ENCODE data around the gene BUB1. TPM values are rescaled to one million over a fixed set of nuclear protein-coding genes. Genes with fewer than 3 reads are reported as not detected.

BUB1 gene
- total RNA-seq, 2 donors from 2014 or later, result 76.9 to 80.8 TPM

GRCh38 chr2:110682267-110682666, 4.4 kb upstream of the BUB1 start:
- Mint-ChIP-seq H3K9me3 (no peaks in the 10 kb centered on the region), H3K4me1 (ENCODE audit: low read depth) (peaks cover 20% of the 10 kb centered on the region), H3K36me3 (ENCODE audit: insufficient read depth in 2 of 2) (peaks cover 0 to 8% of the 10 kb centered on the region in 2 donors), H3K4me3 (no peak overlapping the region), H3K27ac (no peak overlapping the region), H3K27me3 (ENCODE audit: low read depth) (peaks cover 17% of the 10 kb centered on the region)
- ATAC-seq (replicated peaks in 1 of 2) (no peak), DNase-seq (no peak)

GRCh38 chr2:110680709-110681108, 2.8 kb upstream of the BUB1 start:
- Mint-ChIP-seq H3K4me1 (ENCODE audit: low read depth) (peaks cover 35% of the 10 kb centered on the region), H3K9me3 (no peaks in the 10 kb centered on the region), H3K4me3 (no peak overlapping the region), H3K27me3 (ENCODE audit: low read depth) (peaks cover 17% of the 10 kb centered on the region), H3K36me3 (ENCODE audit: insufficient read depth in 2 of 2) (peaks cover 0 to 12% of the 10 kb centered on the region in 2 donors), H3K27ac (no peak overlapping the region)
- DNase-seq (no peak), ATAC-seq (replicated peaks in 1 of 2) (no peak)

- ATAC-seq (replicated peaks in 1 of 2), result no peak
- H3K27ac Mint-ChIP-seq, result no peak overlapping the region
Observed at GRCh38 chr2:110679865-110680264, 2.0 kb upstream of the BUB1 start.

GRCh38 chr2:110679337-110679707, 1.5 kb upstream of the BUB1 start:
- Mint-ChIP-seq H3K9me3 (no peaks in the 10 kb centered on the region), H3K27me3 (ENCODE audit: low read depth) (peaks cover 17% of the 10 kb centered on the region), H3K4me3 (peak overlapping the region; percentile 89 to 99), H3K36me3 (ENCODE audit: insufficient read depth in 2 of 2) (peaks cover 0 to 16% of the 10 kb centered on the region in 2 donors), H3K27ac (no peak overlapping the region), H3K4me1 (ENCODE audit: low read depth) (peaks cover 47% of the 10 kb centered on the region)
- DNase-seq (no peak), ATAC-seq (replicated peaks in 1 of 2) (no peak)

More at GRCh38 chr2:110679865-110680264, 2.0 kb upstream of the BUB1 start:
- Mint-ChIP-seq H3K4me1 (ENCODE audit: low read depth) (peaks cover 43% of the 10 kb centered on the region), H3K9me3 (no peaks in the 10 kb centered on the region), H3K36me3 (ENCODE audit: insufficient read depth in 2 of 2) (peaks cover 0 to 15% of the 10 kb centered on the region in 2 donors), H3K4me3 (peak overlapping the region in 1 of 2 donors; percentile 42), H3K27me3 (ENCODE audit: low read depth) (peaks cover 17% of the 10 kb centered on the region)
- DNase-seq, result no peak

GRCh38 chr2:110678457-110679336, 834 bp upstream of the BUB1 start:
- peak; percentile 8 to 12 for ATAC-seq (replicated peaks in 1 of 2)
- Mint-ChIP-seq H3K9me3 (no peaks in the 10 kb centered on the region), H3K36me3 (ENCODE audit: insufficient read depth in 2 of 2) (peaks cover 0 to 18% of the 10 kb centered on the region in 2 donors), H3K27me3 (ENCODE audit: low read depth) (peaks cover 12% of the 10 kb centered on the region), H3K4me1 (ENCODE audit: low read depth) (peaks cover 47% of the 10 kb centered on the region), H3K27ac (peak overlapping the region; percentile 92), H3K4me3 (peak overlapping the region; percentile 89 to 99)
- DNase-seq, result peak; percentile 11 to 28

GRCh38 chr2:110677080-110677479, 783 bp downstream of the BUB1 start:
- DNase-seq, result no peak
- Mint-ChIP-seq H3K4me1 (ENCODE audit: low read depth) (peaks cover 47% of the 10 kb centered on the region), H3K4me3 (peak overlapping the region; percentile 89 to 99), H3K36me3 (ENCODE audit: insufficient read depth in 2 of 2) (peaks cover 0 to 27% of the 10 kb centered on the region in 2 donors), H3K27ac (peak overlapping the region; percentile 98), H3K27me3 (ENCODE audit: low read depth) (peaks cover 12% of the 10 kb centered on the region), H3K9me3 (no peaks in the 10 kb centered on the region)
- no peak for ATAC-seq (replicated peaks in 1 of 2)

GRCh38 chr2:110675679-110676078, 2.2 kb downstream of the BUB1 start:
- H3K27me3 Mint-ChIP-seq (ENCODE audit: low read depth), result peaks cover 12% of the 10 kb centered on the region
- peak overlapping the region; percentile 24 for H3K27ac Mint-ChIP-seq
- H3K9me3 Mint-ChIP-seq, result no peaks in the 10 kb centered on the region
- peaks cover 47% of the 10 kb centered on the region for H3K4me1 Mint-ChIP-seq (ENCODE audit: low read depth)
- H3K36me3 Mint-ChIP-seq (ENCODE audit: insufficient read depth in 2 of 2), result peaks cover 2 to 34% of the 10 kb centered on the region in 2 donors
- DNase-seq (no peak), ATAC-seq (replicated peaks in 1 of 2) (no peak)
- peak overlapping the region; percentile 64 to 88 for H3K4me3 Mint-ChIP-seq

- H3K4me3 Mint-ChIP-seq, result peak overlapping the region; percentile 62 to 66
Observed at GRCh38 chr2:110674620-110675555, 3.0 kb downstream of the BUB1 start.

GRCh38 chr2:110673201-110673600, 4.7 kb downstream of the BUB1 start:
- no peak overlapping the region for H3K27ac Mint-ChIP-seq

More at GRCh38 chr2:110674620-110675555, 3.0 kb downstream of the BUB1 start:
- peaks cover 12% of the 10 kb centered on the region for H3K27me3 Mint-ChIP-seq (ENCODE audit: low read depth)
- DNase-seq (peak; percentile 5 to 31), ATAC-seq (replicated peaks in 1 of 2) (peak in 1 of 2 donors; percentile 49)
- H3K9me3 Mint-ChIP-seq, result no peaks in the 10 kb centered on the region
- peak overlapping the region; percentile 3 for H3K27ac Mint-ChIP-seq
- peaks cover 47% of the 10 kb centered on the region for H3K4me1 Mint-ChIP-seq (ENCODE audit: low read depth)
- H3K36me3 Mint-ChIP-seq (ENCODE audit: insufficient read depth in 2 of 2), result peaks cover 2 to 38% of the 10 kb centered on the region in 2 donors

GRCh38 chr2:110670826-110671225, 7.0 kb downstream of the BUB1 start:
- peaks cover 6 to 45% of the 10 kb centered on the region in 2 donors for H3K36me3 Mint-ChIP-seq (ENCODE audit: insufficient read depth in 2 of 2)
- DNase-seq, result no peak
- H3K27ac Mint-ChIP-seq, result no peak overlapping the region

More at GRCh38 chr2:110673201-110673600, 4.7 kb downstream of the BUB1 start:
- peaks cover 6 to 48% of the 10 kb centered on the region in 2 donors for H3K36me3 Mint-ChIP-seq (ENCODE audit: insufficient read depth in 2 of 2)
- no peaks in the 10 kb centered on the region for H3K27me3 Mint-ChIP-seq (ENCODE audit: low read depth)
- H3K4me1 Mint-ChIP-seq (ENCODE audit: low read depth), result peaks cover 31% of the 10 kb centered on the region
- no peak overlapping the region for H3K4me3 Mint-ChIP-seq
- DNase-seq (no peak), ATAC-seq (replicated peaks in 1 of 2) (no peak)
- H3K9me3 Mint-ChIP-seq, result no peaks in the 10 kb centered on the region

GRCh38 chr2:110669079-110669478, 8.8 kb downstream of the BUB1 start:
- no peak overlapping the region for H3K4me3 Mint-ChIP-seq
- H3K9me3 Mint-ChIP-seq, result no peaks in the 10 kb centered on the region
- no peaks in the 10 kb centered on the region for H3K27me3 Mint-ChIP-seq (ENCODE audit: low read depth)
- peaks cover 8 to 49% of the 10 kb centered on the region in 2 donors for H3K36me3 Mint-ChIP-seq (ENCODE audit: insufficient read depth in 2 of 2)
- no peak for DNase-seq
- no peaks in the 10 kb centered on the region for H3K4me1 Mint-ChIP-seq (ENCODE audit: low read depth)
- no peak for ATAC-seq (replicated peaks in 1 of 2)
- H3K27ac Mint-ChIP-seq, result no peak overlapping the region

More at GRCh38 chr2:110670826-110671225, 7.0 kb downstream of the BUB1 start:
- H3K9me3 Mint-ChIP-seq, result no peaks in the 10 kb centered on the region
- H3K4me3 Mint-ChIP-seq, result no peak overlapping the region
- peaks cover 13% of the 10 kb centered on the region for H3K4me1 Mint-ChIP-seq (ENCODE audit: low read depth)
- H3K27me3 Mint-ChIP-seq (ENCODE audit: low read depth), result no peaks in the 10 kb centered on the region
- ATAC-seq (replicated peaks in 1 of 2), result no peak

- Mint-ChIP-seq H3K4me1 (ENCODE audit: low read depth) (no peaks in the 10 kb centered on the region), H3K27me3 (ENCODE audit: low read depth) (no peaks in the 10 kb centered on the region)
Observed at GRCh38 chr2:110667071-110667470, 10.8 kb downstream of the BUB1 start.

GRCh38 chr2:110664135-110664534, 13.7 kb downstream of the BUB1 start:
- ATAC-seq (replicated peaks in 1 of 2) (no peak), DNase-seq (no peak)
- no peaks in the 10 kb centered on the region for H3K27me3 Mint-ChIP-seq (ENCODE audit: low read depth)
- H3K27ac Mint-ChIP-seq, result no peak overlapping the region
- peaks cover 6 to 39% of the 10 kb centered on the region in 2 donors for H3K36me3 Mint-ChIP-seq (ENCODE audit: insufficient read depth in 2 of 2)
- no peak overlapping the region for H3K4me3 Mint-ChIP-seq
- H3K4me1 Mint-ChIP-seq (ENCODE audit: low read depth), result no peaks in the 10 kb centered on the region
- H3K9me3 Mint-ChIP-seq, result no peaks in the 10 kb centered on the region

More at GRCh38 chr2:110667071-110667470, 10.8 kb downstream of the BUB1 start:
- no peaks in the 10 kb centered on the region for H3K9me3 Mint-ChIP-seq
- peaks cover 8 to 41% of the 10 kb centered on the region in 2 donors for H3K36me3 Mint-ChIP-seq (ENCODE audit: insufficient read depth in 2 of 2)
- no peak overlapping the region for H3K27ac Mint-ChIP-seq
- ATAC-seq (replicated peaks in 1 of 2) (no peak), DNase-seq (no peak)
- no peak overlapping the region for H3K4me3 Mint-ChIP-seq
